GM21528 (cell line): ENCODE results near the gene ASIC5.

Experiments used
- ATAC-seq: cut with Tn5 transposase; IDR thresholded peaks from one replicate; pipeline ENCODE4 v1.9.1; 2021; ENCODE audit warnings: mild to moderate bottlenecking, moderate library complexity; ENCODE audit not compliant: unreplicated experiment, low FRiP score

The ASIC5 gene

DNA sequence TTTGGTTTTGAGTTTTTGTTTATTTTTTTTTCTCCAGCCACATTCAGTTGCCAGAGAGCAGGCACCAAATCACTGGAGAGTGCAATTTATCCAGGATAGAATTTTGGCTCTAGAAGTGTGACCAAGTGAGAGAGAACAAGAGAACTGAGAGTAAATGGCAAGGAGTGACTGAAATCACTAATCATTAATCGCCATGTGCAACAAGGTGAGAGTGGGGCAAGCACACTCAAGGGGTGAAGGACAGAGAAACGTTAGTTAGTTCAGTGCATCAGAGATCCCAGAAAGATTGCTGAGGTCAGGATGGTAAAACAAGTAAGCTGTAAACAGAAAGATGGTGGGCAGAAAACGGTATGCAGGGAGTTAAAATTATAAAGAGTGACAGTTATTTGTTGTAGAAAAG, 17.8 kb upstream of the ASIC5 start:
- ATAC-seq: no peak

DNA sequence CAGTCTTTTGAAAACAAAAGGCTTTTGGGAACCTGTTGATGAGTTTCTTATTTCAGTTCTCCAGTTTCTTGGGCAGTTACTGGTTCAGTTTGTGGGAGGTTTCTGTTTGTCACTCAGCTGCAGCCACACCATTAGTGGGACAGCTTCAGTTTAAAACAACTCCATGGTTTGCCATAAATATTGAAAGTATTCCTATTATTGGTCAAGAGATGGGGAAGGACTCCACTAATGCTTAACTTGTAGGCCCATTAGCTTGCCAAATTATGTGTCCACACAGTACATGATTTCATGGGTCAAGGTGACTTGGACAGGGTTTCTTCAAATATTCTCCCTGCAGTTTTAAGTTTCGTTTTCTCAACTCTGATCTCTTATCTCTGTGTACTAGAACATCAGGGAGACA, 15.5 kb upstream of the ASIC5 start:
- peak; percentile 61 for ATAC-seq

GRCh38 chr4:155879767-155880166, 13.7 kb upstream of the ASIC5 start:
- ATAC-seq: no peak

DNA sequence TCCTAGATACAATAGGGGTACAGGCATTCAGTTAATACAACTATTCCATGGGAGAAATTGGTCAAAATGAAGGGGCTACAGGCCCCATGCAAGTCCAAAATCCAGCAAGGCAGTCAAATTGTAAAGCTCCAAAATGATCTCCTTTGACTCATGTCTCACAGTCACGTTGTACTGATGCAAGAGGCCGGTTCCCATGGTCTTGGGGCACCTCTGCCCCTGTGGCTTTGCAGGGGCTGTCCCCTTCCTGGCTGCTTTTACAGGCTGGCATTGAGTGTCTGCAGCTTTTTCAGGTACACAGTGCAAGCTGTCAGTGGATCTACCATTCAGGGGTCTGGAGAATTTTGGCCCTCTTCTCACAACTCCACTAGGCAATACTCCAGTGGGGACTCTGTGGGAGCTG, 12.5 kb upstream of the ASIC5 start:
- no peak for ATAC-seq

- no peak for ATAC-seq
These were observed 11.9 kb upstream of the ASIC5 start for GRCh38 chr4:155877971-155878370.

DNA sequence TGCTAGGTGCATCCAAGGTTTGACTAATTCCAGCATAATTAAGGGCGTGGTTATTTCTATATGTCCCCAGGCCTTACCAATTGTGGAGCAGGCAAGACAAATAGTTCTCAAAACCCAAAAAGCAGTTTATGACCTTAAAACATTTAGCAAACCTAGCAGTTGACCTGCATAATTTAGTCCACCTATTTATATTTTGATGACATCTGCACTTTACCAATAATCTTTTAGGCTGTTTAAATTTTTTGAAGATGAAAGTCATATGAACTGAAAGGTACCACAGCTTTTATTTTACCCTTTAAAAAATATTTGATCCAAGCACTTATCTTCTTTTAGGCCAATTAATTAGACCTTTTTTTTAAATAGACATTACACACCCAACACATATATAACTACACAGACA, 9.8 kb upstream of the ASIC5 start:
- ATAC-seq: no peak

- no peak for ATAC-seq
These were observed 10.2 kb downstream of the ASIC5 start for GRCh38 chr4:155855897-155856296.

- ATAC-seq: no peak
These were observed 11.4 kb downstream of the ASIC5 start for GRCh38 chr4:155854582-155855226.

GRCh38 chr4:155853189-155853588, 12.9 kb downstream of the ASIC5 start:
- ATAC-seq: no peak

DNA sequence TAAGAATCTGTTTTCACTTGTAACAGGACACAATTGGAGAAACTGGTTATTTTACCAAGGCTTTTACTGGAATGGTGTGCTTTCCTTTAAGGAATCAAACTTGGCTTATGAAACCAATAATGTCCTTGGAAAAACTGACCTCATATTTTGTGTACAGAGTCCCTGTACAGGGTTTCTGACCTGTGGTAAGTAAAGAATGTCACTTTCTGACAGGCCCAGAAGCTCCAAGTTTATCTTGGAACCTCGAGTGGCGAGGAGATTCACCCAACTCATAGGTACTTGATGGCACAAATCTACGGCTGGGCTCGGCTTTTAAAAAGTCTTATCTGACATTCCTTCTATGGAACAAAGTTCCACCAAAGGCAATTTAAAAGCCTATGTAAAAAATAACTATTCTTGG, 17.0 kb downstream of the ASIC5 start:
- no peak for ATAC-seq

GRCh38 chr4:155846929-155847328, 19.1 kb downstream of the ASIC5 start:
- no peak for ATAC-seq

GRCh38 chr4:155842080-155842479, 24.0 kb downstream of the ASIC5 start:
- ATAC-seq: no peak

DNA sequence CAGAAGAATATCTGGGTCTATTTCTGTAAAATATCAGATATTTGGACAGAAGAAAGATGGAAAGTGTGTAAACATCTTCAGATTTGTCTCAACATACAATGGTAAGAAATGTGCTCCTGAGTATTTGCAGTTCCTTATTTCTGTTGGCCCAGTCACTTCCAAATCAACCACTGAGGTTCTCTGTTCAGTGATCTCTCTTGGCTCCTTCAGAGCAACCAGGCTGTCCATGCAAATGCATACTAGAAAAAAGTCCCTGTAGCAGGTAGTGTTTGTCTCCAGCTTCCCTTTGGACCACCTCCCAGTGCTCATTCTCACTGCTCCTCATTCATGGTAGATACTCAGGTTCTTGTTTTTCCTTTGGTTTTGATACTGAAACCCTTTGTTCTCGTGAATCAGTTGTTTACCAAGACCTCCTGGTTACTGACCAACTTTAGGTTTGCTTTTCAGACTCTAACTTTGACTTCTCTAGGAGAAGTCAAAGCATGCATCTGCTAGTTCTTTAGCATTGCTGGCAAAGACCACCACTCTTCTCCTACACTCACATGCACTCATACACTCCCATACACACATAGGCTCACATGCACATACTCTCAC, 28.8 kb downstream of the ASIC5 start:
- ATAC-seq: no peak

DNA sequence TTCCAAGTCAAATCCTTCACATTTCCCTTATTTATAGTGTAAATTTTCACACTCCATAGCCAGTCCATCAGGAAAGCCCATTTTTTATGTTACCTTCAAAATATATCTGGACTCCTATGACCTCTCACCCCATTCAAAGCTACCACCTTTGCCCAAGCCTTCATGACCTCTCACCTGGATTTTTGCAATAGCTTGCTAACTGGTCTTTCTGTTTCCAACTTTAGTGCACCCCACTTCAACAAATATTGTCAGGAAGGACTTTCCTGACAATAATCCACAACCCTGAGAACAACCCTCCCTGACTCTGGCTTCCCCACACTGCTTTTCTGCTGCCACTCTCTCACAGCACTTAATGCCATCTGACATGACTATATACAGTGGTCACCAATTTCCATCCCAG, 33.4 kb downstream of the ASIC5 start:
- no peak for ATAC-seq

DNA sequence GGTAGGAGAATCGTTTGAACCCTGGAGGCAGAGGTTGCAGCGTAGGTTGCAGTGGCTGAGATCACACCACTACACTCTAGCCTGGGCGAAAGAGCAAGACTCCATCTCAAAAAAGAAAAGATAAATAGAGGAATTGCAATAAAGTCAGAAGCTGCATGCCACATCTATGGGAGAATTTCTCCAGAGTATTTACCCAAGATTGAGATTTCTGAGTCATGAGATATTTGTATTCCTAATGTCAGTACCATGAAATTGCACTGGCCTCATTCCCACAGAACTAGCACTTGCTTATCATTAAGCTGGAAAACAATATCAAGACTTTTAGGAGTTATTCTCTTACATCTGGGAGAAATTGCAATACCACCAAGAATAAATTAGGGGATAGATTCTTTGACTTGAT, 37.4 kb downstream of the ASIC5 start:
- ATAC-seq: no peak

DNA sequence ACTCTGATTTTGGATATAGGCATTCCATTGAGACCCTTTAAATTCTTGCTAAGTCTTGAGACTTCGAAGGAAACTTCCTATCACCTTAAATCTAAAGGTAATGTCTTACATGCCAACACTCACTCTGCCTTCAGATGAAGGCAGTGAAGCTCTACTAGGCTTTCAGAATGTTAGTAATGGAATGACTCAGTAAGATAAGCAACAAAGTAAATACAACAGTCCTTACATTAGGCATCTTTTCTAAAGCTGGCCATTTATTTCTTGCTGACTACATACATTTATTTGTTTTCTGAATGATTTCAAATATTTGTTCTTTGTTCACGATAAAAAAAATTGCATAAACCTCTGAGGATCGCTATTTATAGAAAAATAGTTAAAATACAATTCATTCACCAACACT, 43.5 kb downstream of the ASIC5 start:
- ATAC-seq: no peak

GRCh38 chr4:155820887-155821518, 45.1 kb downstream of the ASIC5 start:
- no peak for ATAC-seq

GRCh38 chr4:155819066-155819465, 47.0 kb downstream of the ASIC5 start:
- no peak for ATAC-seq

DNA sequence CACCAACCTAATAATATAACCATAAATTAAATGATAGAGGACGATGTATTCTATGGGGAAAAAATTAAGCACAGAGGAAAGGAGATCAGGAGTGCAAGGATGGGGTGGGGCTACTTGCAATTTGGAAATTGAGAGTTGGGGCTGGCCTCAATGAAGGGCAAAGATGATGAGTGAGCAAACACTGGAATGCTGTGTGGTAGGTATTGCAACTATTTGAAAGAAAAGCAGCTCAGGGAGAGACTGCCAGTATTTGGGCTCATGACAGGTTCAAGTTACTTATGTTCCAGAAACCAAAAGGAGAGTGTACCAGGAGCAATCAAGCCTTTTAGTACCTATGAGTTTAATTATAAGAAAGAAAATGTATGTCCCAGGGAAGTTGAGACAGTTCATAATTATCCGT, 47.4 kb downstream of the ASIC5 start:
- no peak for ATAC-seq

DNA sequence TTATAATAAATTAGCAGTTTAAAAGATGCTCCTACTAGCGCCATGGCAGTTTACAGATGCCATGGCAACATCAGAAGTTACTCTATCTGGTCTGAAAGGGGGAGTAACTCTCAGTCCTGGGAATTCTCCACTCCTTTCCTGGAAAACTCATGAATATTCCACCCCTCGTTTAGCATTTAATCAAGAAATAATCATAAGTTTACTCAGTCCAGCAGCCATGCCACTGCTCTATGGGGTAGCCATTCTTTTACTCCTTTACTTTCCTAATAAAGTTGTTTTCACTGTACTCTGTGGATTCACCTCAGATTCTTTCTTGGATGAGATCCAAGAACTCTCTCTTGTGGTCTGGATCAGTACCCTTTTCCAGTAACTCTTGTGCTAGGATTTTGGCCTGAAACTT, 55.0 kb downstream of the ASIC5 start:
- no peak for ATAC-seq

DNA sequence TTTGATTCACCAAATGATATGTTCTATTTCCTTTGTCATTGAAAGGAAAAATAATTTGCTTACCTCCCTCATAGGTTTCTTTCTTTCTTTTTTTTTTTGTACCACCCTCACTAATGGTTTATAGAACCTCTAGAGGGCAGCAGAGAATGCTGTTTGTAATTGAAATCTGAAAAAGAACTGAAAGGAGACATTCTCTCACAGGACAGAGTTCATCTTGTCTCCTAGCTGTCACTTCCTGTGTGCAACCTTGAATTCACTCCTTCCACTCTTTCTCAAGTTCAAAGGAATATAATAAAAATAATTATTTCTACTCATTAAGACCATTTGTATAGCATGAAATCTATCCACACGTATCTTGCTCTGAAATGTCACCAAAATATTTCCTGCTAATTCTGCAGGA, 56.2 kb downstream of the ASIC5 start:
- ATAC-seq: peak; percentile 99

DNA sequence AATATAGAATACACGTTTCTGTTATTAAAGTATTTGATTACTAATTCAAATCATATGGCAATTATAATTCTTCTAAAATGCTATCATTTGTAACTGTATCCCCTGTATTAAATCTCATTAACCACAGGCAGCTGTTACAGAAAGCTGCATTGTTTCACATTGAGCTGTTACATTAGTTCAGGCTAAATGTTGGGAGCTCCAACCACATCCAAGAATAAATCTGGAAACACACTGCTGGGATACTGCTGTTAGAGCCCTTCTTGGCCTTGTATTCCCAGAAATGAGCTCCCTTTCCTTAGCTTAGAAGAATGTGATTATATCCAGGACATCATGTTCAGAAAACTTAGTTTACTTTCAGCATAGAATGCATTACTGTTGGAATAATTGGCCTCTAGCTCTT, 59.1 kb downstream of the ASIC5 start:
- ATAC-seq: no peak
